Panc1 (cell line): ENCODE data around the gene HS6ST3. TPM values are rescaled to one million over a fixed set of nuclear protein-coding genes. Genes with fewer than 3 reads are reported as not detected.
A peak's percentile ranks its signal among the peaks of the same experiment; 100 is the strongest.

Source experiments
- ATAC-seq: fragments of 200-7000 bp; cut with Tn5 transposase; 2 replicates; pipeline ENCODE4 v1.9.1; 2020; ENCODE audit warnings: mild to moderate bottlenecking, moderate library complexity
- BruUV-seq: library from RNA; stranded (reverse); fragments of 400-500 nt; replicated peaks from 2 replicates; lab custom pipeline; 2021; lab: Mats Ljungman, UMichigan
- CTCF ChIA-PET: fragments of 300-600 bp; sonication (Branson Sonifier 250); formaldehyde crosslinking; loops from one replicate; lab custom pipeline; 2022; ENCODE audit warnings: antibody characterized with exemption; lab: Charles Lee
- POLR2A ChIA-PET: fragments of 300-600 bp; sonication (Branson Sonifier 250); formaldehyde crosslinking; loops from one replicate; lab custom pipeline; 2022; ENCODE audit warnings: antibody characterized with exemption; lab: Charles Lee
- DNase-seq: peaks from one replicate; pipeline ENCODE4 v3.0.0-alpha.2; 2010; ENCODE audit warnings: low read depth, low spot score
- H3K27ac ChIP-seq: 2 replicates; pipeline ENCODE4 v1.5.1; 2011; ENCODE audit warnings: mild to moderate bottlenecking, low read length, inconsistent platforms
- H3K27me3 ChIP-seq: fragments of 200-500 bp; sonication (Bioruptor generic); 2 replicates; pipeline ENCODE4 v1.6.0; 2014; ENCODE audit warnings: low read length, inconsistent platforms; ENCODE audit not compliant: control insufficient read depth, insufficient read depth
- H3K36me3 ChIP-seq: fragments of 200-500 bp; sonication (Bioruptor generic); 2 replicates; pipeline ENCODE4 v1.5.1; 2014; ENCODE audit warnings: inconsistent platforms, mild to moderate bottlenecking, low read length, moderate library complexity; ENCODE audit not compliant: control insufficient read depth, insufficient read depth
- H3K4me1 ChIP-seq: 2 replicates; pipeline ENCODE4 v1.5.1; 2011; ENCODE audit warnings: inconsistent platforms, mild to moderate bottlenecking, low read length, moderate library complexity; ENCODE audit not compliant: control insufficient read depth, insufficient read depth
- H3K4me3 ChIP-seq, 2 experiments: 2 replicates each; pipeline ENCODE4 v1.5.1; 2011 to 2012; ENCODE audit warnings: low read depth in 2 of 2, low read length in 2 of 2, mild to moderate bottlenecking in 2 of 2, inconsistent platforms in 1 of 2, moderate library complexity in 1 of 2
- H3K9me3 ChIP-seq: fragments of 200-500 bp; sonication (Bioruptor generic); 2 replicates; pipeline ENCODE4 v1.5.1; 2014; ENCODE audit warnings: low read depth, mild to moderate bottlenecking, inconsistent platforms, low read length, moderate library complexity; ENCODE audit not compliant: control insufficient read depth, insufficient read depth
- POLR2AphosphoS5 ChIP-seq: IDR thresholded peaks from 2 replicates; pipeline ENCODE4 v1.6.1; 2012; ENCODE audit warnings: mild to moderate bottlenecking, low read depth, low read length, moderate library complexity
- SIN3A ChIP-seq: IDR thresholded peaks from 2 replicates; pipeline ENCODE4 v1.6.1; 2012; ENCODE audit warnings: low read depth, mild to moderate bottlenecking, low read length, moderate library complexity, borderline replicate concordance; ENCODE audit not compliant: insufficient read depth
- TCF7L2 ChIP-seq: IDR thresholded peaks from 2 replicates; pipeline ENCODE4 v1.6.1; 2011; ENCODE audit warnings: mild to moderate bottlenecking, low read depth, low read length, inconsistent platforms
- in situ Hi-C: cut with HindIII; loops from 2 replicates; pipeline ENCODE4 v1.10.0; 2016; ENCODE audit warnings: low sequenced_read_pairs, low pct_unique_long_range_greater_than_20kb
- intact Hi-C: fragments of 100-400 bp; cut with micrococcal nuclease; formaldehyde crosslinking; loops from one replicate; pipeline ENCODE4 v1.10.0; 2022; ENCODE audit not compliant: unreplicated experiment
- total RNA-seq: library from RNA; stranded (reverse); gene quantifications from one replicate; pipeline ENCODE4 v1.2.1, GENCODE V29; 2021; ENCODE audit not compliant: unreplicated experiment
- TF ChIP-seq, protein P1 (sequence below), 2 experiments: IDR thresholded peaks; 2 replicates each; pipeline ENCODE4 v1.6.1; 2011 to 2012; ENCODE audit warnings: low read depth in 2 of 2, control low read depth in 1 of 2, low read length in 1 of 2, mild to moderate bottlenecking in 1 of 2, moderate library complexity in 1 of 2; ENCODE audit not compliant: insufficient read depth in 1 of 2
- TF ChIP-seq, protein P2 (sequence below): fragments of 450-650 bp; IDR thresholded peaks from 2 replicates; pipeline ENCODE4 v1.5.1; 2017; ENCODE audit warnings: mild to moderate bottlenecking

Gene HS6ST3
- total RNA-seq, 1 experiment from 2014 or later, result 0.13 TPM

DNA sequence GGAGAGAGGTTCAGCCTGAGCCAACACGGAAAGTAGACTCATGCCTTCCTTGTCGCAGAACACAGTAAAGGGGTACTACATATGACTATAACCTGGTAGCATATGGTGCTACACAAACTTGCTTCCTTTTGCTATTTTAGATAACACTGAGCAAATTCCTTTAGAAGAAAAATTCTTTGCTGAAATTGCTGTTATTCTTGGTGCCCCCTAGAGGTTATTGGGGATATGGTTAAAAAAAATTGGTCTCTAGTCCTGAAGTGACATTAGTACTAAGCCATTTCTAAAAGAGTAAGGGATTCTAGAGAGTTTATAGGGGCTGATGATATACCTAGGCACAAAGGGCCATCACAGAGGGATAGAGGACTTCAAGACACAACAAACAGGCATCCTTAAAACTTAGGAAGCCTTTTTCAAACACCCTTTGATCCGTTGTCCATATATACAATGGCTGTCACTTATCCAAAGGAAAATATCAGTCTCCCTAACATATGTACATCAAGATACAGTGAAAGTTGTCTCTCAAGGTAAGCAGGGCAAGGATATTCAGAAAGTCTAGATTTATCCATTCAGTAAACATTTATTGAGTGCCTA is 13.9 kb upstream of the HS6ST3 start:
- Histone ChIP-seq H3K4me1 (no peaks in the 10 kb centered on the region), H3K4me3 (no peak overlapping the region), H3K27ac (no peak overlapping the region), H3K36me3 (no peaks in the 10 kb centered on the region), H3K9me3 (no peaks in the 10 kb centered on the region), H3K27me3 (peaks cover under 1% of the 10 kb centered on the region; the same call in 1 of the 2 replicates)
- POLR2A ChIA-PET, result no interaction called here
- intact Hi-C loops, result no loop called here
- ATAC-seq, result no peak
- no peak for DNase-seq
- no TSS peak for BruUV-seq
- TF ChIP-seq TCF7L2, result no peak
- no peak for TF ChIP-seq POLR2AphosphoS5
- TF ChIP-seq SIN3A, result no peak
- TF ChIP-seq, protein P1, sequence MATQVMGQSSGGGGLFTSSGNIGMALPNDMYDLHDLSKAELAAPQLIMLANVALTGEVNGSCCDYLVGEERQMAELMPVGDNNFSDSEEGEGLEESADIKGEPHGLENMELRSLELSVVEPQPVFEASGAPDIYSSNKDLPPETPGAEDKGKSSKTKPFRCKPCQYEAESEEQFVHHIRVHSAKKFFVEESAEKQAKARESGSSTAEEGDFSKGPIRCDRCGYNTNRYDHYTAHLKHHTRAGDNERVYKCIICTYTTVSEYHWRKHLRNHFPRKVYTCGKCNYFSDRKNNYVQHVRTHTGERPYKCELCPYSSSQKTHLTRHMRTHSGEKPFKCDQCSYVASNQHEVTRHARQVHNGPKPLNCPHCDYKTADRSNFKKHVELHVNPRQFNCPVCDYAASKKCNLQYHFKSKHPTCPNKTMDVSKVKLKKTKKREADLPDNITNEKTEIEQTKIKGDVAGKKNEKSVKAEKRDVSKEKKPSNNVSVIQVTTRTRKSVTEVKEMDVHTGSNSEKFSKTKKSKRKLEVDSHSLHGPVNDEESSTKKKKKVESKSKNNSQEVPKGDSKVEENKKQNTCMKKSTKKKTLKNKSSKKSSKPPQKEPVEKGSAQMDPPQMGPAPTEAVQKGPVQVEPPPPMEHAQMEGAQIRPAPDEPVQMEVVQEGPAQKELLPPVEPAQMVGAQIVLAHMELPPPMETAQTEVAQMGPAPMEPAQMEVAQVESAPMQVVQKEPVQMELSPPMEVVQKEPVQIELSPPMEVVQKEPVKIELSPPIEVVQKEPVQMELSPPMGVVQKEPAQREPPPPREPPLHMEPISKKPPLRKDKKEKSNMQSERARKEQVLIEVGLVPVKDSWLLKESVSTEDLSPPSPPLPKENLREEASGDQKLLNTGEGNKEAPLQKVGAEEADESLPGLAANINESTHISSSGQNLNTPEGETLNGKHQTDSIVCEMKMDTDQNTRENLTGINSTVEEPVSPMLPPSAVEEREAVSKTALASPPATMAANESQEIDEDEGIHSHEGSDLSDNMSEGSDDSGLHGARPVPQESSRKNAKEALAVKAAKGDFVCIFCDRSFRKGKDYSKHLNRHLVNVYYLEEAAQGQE (IDR thresholded peaks at IDR 0.05; ENCODE audit: insufficient read depth in 1 of 2, low read depth in 2 of 2, low read length in 1 of 2), result no peak
- TF ChIP-seq, protein P2, sequence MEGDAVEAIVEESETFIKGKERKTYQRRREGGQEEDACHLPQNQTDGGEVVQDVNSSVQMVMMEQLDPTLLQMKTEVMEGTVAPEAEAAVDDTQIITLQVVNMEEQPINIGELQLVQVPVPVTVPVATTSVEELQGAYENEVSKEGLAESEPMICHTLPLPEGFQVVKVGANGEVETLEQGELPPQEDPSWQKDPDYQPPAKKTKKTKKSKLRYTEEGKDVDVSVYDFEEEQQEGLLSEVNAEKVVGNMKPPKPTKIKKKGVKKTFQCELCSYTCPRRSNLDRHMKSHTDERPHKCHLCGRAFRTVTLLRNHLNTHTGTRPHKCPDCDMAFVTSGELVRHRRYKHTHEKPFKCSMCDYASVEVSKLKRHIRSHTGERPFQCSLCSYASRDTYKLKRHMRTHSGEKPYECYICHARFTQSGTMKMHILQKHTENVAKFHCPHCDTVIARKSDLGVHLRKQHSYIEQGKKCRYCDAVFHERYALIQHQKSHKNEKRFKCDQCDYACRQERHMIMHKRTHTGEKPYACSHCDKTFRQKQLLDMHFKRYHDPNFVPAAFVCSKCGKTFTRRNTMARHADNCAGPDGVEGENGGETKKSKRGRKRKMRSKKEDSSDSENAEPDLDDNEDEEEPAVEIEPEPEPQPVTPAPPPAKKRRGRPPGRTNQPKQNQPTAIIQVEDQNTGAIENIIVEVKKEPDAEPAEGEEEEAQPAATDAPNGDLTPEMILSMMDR, result peak; percentile 63; the same call in 1 of the 2 replicates
- in situ Hi-C loops, result no loop called here
- CTCF ChIA-PET, result no interaction called here

DNA sequence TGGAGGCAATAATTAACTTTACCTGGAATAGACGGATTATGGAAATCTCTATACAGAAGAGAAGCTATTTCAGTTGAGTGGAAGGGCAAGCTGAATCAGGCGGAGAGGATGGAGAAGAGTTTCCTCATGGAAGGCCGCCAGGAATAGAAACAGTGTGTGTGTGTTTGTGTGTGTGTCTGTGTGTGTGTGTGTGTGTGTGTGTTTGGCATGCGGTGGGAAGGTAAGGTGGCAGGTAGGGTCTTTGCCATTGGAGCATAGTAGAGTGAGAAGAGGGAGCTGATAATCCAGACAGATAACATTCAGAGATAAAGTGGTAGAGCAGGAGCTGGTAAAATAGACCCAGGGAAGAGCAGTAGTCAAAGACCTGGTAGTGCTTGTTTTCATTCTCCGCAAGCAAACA is 9.2 kb upstream of the HS6ST3 start:
- DNase-seq, result no peak
- ChIA-PET CTCF (no interaction called here), POLR2A (no interaction called here)
- Histone ChIP-seq H3K27me3 (peaks cover 11% of the 10 kb centered on the region), H3K27ac (no peak overlapping the region), H3K4me1 (no peaks in the 10 kb centered on the region), H3K4me3 (no peak overlapping the region), H3K9me3 (no peaks in the 10 kb centered on the region), H3K36me3 (no peaks in the 10 kb centered on the region)
- no peak for ATAC-seq
- TF ChIP-seq, protein P1 (IDR thresholded peaks at IDR 0.05; ENCODE audit: insufficient read depth in 1 of 2, low read depth in 2 of 2, low read length in 1 of 2), result no peak
- TF ChIP-seq TCF7L2, result no peak
- TF ChIP-seq POLR2AphosphoS5, result no peak
- TF ChIP-seq, protein P2, result no peak
- TF ChIP-seq SIN3A, result no peak
- no TSS peak for BruUV-seq
- in situ Hi-C loops (no loop called here), intact Hi-C loops (no loop called here)
